Fibroblast of skin of back (primary cell): ENCODE data around the gene HDDC3.
A peak's percentile ranks its signal among the peaks of the same experiment; 100 is the strongest.
"Not testable (repeated sequence)": the region's sequence is repeated elsewhere in the genome, so short reads cannot be mapped to it uniquely, and the experiment has no call there.

Experiments
- DNase-seq: peaks from one replicate; pipeline ENCODE4 v3.0.0-alpha.2; 2013

Gene HDDC3

DNA sequence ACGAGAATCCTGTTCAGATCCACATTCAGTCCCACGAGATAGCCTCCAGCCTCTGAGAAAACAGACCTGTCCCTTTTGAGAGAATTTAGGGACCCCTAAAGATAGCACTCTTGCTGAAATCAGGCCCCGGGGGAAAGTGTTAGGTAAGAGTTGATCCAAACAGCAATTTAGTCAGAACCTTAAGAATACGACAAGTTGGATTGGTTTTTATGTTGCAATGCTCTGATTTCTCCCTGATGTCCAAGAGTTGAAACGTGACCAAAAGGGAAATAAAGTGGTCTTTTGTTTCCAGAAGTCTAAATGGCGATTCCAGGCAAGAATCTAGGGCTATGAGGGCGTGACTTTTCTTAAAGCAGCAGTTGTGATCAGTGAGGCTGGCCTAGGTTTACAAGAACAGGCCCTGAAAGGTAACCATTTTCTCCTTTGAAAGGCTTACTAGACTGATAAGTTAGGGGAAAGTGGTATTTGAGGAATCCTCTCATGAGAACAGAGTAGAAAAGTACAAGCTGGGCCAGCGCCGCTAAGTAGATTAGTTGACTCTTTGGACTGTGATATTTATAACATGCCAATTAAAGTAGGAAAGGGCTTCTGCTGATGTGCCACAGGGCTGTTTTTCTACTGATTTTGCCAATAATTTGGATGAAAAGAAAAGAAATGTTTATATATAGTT, 24.4 kb downstream of the HDDC3 start:
- no peak for DNase-seq

DNA sequence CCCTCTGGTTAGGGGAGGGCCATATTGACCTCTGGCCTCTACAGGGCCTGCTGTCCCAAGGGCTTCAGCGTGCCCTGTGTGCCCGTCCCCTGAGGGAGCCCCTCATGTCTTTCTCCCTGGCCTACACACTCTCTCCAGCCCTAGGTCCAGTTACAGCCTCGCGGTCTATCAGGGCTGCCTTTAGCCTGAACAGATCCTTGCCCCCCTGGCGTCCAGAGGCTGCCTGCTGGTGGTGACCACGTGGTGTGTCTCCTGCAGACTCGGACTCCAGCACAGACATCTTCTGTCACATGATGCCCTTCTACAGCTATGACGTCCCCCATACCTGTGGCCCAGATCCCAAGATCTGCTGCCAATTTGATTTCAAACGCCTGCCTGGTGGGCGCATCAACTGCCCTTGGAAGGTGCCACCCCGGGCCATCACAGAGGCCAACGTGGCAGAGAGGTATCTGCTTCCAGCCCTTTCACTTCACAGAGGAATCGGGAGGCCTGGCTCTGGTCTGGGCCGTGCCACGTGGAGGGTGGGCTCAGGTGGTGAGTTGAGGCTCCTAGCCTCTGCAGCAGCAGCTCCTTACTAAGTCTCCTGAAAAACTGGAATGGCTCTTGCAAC, 25.2 kb downstream of the HDDC3 start:
- DNase-seq, result no peak

DNA sequence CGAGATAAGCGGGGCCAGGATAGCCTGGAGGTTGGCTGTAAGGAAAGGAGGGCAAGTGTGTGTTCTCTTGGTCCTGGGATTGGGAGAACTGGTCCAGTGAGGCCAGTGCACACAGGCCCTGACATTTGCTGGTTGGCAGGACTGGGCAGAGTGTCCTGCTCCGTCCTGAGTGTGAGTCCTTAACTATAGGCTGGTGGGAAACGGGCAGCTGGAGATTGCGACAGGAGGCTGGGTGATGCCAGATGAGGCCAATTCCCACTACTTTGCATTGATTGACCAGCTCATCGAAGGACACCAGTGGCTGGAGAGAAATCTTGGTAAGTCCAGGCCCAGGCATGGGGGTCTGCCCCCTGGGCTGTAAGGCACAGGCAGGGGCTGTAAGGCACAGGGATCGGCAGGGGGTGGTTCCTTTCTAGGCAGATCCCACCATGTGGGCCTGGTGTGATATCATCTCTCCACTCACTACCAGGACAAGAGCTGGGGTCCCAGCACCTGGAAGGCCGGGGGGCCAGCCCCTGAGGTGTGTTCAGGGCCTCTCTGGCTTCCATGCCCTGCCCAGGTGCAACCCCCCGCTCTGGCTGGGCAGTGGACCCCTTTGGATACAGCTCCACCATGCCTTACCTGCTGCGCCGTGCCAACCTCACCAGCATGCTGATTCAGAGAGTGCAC, 26.0 kb downstream of the HDDC3 start:
- DNase-seq, result no peak

DNA sequence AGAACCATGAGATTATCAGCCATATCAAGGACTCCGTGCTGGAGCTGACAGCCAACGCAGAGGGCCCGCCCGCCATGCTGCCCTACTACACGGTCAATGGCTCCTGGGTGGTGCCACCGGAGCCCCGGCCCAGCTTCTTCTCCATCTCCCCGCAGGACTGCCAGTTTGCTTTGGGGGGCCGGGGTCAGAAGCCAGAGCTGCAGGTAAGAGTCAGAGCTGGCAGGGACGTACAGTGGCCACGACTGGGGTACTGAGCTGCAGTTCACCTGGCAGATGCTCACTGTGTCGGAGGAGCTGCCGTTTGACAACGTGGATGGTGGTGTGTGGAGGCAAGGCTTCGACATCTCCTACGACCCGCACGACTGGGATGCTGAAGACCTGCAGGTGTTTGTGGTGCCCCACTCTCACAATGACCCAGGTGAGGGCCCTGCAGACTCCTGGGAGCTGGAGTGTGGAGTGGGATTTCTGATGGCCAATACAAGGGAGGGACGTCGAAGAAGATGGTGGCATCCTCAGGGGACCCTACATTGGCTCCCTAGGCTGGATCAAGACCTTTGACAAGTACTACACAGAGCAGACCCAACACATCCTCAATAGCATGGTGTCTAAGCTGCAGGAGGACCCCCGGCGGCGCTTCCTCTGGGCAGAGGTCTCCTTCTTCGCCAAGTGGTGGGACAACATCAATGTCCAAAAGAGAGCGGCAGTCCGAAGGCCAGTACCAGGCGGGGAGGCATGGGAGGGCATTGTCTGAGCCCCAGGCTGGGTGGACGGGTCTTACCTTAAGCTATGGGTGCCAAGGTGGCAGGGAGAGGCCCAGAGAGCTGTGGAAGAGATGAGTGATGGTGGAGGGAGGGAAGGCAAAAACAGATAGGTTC, 26.8 kb downstream of the HDDC3 start:
- DNase-seq, result no peak

DNA sequence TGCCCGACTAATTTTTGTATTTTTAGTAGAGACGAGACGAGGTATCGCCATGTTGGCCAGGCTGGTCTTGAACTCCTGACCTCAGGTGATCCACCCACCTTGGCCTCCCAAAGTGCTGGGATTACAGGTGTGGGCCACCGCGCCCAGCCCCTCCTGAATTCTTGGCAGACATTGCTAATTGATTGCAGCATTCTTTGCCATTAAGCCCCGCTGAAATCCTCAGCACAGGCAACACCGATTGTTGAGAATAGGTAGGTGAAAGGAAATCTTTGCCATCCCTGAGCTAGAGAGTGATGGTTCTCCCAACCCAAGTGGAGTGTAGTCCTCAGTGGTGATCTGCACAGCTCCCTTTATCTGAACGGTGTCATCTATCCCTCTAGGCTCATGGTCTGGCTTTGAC, 27.6 kb downstream of the HDDC3 start:
- no peak for DNase-seq

DNA sequence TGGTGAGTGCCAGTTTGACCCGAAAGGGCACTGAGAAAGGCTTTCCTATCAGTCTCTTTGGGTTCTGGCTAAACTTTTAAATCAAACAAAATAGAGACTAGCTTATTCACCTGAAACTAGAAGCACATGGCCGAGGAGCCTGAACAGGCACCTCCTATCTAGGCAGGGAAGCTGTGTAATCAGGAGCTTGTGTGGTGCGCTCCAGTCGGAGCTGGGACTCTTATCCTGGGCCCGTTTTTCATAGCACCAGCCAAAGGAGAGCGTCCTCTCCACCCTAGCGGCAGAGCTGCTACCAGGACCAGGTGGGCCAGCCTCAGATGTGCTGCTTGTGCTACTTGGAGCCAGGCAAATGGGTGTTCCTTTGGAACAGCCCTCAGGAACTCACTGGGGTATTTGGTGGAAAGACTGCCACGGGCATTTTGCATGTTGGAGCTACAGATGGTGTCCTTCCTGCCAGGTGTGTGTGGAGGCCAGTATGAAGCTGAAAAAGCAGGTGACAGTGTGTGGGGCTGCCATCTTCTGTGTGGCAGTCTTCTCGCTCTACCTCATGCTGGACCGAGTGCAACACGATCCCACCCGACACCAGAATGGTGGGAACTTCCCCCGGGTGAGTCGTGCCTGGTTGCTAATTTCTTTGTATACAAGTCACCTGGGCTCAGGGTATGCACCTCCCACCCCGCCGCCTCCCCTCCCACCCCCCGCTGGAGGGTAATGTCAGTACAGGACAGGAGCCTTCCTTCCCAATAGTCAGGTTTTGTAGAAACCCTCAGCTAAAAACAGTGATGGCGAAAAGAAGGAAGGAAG, 28.4 kb downstream of the HDDC3 start:
- no peak for DNase-seq

DNA sequence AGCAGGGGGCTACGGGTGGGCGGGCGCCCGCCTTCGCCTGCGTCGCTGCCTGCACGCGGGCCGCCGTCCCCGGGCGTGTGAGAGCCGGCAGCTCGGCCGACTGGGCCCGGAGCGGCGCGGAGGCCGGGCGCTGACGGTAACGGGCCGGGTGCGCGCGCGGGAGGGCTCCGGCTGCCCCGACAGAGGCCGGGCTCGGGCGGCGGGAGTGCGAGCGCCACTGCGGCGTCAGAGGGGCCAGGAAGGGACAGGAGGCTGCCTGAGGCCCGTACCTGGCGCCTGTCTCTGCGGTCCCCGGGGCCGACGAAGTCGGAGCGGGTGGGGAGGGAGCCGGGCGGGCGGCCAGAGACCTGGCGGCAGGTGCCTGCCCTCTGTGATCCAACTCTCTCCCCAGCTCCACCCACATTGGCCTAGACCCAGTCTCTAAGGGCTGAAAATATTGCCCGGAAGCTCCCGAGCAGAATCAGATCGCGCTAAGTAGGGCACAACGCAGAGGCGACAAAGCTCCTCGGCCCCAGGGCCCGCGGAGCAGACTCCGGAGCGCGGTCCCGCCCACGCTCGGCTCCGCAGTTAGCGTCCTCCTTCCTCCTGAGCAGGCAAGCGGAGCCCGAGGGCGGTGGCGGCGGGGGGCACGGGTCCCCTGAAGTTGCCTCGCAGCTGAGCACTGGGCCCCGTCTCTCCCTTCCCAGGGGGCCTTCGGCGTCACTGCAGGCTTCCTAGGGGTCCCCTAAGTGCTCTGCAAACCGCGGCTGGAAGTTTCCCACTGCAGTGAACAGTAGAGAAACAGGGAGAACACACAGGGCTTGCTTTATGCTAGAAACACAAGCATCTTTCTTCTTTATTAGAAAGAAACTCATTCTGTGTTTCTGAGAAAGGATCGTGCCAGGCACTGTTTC, 29.3 kb downstream of the HDDC3 start, which contains the start of gene MAN2A2:
TSS of gene MAN2A2 (plus strand) at position 463 of the 893 bp plus-strand sequence. CDS start 906 bp downstream, outside the sequence.
- DNase-seq, result peak; percentile 53

DNA sequence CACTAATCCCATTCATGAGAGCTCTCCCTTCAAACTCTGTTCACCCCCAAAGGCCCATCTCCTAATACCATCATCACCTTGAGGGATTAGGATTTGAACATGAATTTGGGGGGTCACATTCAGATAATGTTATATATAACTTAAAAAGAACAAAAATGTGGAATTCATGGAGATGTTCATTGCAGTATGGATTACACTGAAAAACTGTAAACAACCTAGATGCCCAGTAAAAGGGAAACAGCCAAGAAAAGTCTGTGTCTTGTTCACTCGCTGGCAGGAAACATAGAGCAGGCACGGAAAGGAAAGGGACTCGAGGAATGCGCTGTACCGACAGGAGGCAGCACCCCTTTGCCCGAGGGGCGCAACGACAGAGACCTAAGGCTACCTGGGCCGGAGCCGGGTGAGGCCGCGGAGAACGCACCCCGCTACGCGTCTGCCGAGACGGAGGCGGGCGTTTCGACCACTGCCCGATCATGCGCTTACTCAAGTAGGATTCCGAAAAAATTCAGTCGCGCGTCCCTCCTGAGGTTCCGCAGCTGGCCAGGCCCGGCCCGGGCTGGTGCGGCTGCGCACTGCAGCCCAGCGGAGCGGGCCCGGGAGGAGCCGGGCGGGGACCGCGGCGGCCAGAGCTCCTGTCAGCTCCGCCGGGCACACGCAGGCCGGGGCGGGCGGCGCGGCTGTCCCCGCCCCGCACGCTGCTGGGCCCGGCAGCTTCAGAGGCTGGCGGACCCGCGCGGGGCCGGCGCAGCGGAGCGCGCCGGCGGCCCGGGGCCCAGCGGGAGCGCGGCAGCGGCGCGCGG, 30.1 kb downstream of the HDDC3 start:
- peak; percentile 80 for DNase-seq

DNA sequence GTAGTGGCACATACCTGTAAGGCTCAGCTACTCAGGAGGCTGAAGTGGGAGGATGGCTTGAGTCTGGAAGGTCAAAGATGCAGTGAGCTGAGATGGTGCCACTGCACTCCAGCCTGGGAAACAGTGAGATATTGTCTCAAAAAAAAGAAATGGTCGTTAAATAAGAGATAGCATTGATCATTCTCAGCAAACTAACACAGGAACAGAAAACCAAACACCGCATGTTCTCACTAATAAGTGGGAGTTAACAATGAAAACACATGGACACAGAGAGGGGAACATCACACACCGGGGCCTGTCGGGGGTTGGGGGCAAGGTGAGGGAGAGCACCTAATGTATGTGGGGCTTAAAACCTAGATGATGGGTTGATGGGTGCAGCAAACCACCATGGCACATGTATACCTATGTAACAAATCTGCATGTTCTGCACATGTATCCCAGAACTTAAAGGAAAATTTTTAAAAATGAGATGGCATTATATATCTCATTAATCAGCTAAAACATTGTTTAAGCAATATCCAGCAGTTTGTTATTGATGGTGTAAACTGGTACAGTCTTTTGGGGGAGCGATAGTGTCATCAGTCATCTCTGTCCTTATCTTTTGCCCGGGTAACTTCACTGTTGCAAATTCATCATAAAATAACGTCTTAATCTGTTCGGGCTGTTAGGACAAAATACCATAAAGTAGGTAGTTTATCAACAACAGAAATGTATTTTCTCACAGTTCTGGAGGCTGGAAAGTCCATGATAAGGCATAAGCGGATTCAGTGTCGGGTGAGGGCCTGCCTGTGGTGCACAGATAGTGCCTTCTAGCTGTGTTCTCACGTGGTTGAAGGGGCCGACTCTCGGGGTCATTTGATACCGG, 30.9 kb downstream of the HDDC3 start:
- DNase-seq, result no peak

DNA sequence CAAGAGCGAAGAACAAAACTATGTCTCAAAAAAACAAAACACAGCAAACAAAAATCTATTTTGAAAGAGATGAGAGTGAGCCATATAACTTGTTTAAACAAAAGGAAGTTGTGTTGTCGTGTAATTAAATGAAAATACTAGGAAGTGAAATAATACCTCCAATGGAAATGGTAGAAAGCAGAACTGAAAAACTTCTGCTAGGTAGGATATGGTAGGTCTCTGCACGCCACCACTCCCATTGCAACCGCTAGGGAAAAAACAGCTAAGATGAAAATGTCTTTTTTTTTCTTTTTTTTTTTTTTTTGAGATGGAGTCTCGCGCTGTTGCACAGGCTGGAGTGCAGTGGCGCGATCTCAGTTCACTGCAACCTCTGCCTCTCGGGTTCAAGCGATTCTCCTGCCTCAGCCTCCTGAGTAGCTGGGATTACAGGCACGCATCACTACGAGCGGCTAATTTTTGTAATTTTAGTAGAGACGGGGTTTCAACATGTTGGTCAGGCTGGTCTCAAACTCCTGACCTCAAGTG, 35.2 kb downstream of the HDDC3 start:
- DNase-seq, result not testable (repeated sequence)

DNA sequence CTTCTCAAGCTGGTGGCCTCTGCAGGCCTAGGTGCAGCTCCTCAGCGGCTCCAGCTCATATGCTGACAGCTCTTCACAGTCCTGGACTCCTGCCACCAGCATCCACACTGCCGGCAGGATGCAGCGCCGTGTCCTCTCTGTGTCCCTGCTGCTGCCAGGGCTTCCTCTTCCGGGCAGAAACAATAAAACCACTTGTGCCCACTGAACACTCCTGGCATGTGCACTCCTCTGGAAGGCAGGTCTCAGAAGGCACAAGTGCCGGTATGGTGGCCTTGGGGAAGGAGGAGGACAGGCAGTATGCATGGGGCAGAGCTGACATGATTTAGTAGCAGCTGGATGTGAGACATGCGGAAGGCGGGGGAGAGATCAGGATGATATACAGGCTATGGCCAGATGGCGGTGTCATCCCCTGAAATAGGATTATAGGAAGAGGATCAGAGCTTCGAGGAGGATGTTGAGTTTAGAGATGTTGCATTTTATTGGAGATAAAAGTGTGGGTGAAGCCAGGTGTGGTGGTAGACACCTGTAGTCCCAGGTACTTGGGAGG, 36.7 kb downstream of the HDDC3 start:
- no peak for DNase-seq

DNA sequence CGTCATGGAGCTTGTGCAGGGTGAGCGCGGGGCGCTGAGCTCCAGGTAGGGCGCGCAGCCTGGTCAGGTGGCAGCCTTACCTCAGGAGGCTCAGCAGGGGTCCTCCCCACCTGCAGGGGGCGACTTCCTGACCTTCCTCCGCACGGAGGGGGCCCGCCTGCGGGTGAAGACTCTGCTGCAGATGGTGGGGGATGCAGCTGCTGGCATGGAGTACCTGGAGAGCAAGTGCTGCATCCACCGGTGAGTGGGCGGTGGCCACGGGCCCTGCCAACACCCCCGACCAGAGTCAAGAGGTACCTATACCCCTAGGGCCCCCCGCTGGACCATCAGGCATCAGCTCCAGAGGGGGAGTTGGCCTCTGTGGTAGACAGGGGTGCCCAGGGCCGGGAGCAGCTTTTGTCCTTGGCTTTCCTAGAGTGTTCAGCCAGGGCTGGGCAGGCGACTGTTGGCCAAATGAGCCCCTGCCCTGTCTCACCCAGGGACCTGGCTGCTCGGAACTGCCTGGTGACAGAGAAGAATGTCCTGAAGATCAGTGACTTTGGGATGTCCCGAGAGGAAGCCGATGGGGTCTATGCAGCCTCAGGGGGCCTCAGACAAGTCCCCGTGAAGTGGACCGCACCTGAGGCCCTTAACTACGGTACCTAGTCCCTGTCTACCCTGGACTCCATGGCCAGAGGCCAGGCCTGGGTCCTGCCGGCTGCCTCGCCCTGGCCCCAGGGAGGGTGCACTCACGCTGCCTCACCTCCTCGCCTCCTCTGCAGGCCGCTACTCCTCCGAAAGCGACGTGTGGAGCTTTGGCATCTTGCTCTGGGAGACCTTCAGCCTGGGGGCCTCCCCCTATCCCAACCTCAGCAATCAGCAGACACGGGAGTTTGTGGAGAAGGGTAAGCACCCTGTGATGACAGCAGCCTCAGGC, 38.9 kb downstream of the HDDC3 start:
- DNase-seq, result no peak

DNA sequence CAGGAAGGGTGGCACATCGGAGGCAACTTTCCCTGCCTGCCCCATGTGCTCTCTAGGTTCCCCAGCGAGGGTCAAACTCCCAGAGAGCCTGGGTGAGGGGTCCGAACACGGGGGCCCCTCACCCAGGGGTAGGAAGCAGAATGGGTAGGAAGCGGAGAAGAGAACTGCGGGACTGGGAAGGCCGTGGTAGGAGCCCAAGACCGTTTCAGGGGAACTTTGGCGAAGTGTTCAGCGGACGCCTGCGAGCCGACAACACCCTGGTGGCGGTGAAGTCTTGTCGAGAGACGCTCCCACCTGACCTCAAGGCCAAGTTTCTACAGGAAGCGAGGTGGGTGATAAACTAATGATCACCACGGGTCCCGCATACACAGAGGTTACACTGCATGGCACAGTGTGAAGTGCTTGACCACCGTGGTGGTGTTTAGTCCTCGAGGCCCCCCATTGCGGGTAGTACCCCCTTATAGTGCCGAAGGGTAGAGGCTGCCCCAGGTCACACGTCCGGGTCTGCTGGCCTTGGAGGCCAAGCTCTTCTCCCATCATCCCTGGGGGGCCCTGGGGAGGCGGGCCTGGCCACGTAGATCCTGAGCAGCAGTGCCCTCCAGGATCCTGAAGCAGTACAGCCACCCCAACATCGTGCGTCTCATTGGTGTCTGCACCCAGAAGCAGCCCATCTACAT, 39.7 kb downstream of the HDDC3 start:
- DNase-seq, result no peak

DNA sequence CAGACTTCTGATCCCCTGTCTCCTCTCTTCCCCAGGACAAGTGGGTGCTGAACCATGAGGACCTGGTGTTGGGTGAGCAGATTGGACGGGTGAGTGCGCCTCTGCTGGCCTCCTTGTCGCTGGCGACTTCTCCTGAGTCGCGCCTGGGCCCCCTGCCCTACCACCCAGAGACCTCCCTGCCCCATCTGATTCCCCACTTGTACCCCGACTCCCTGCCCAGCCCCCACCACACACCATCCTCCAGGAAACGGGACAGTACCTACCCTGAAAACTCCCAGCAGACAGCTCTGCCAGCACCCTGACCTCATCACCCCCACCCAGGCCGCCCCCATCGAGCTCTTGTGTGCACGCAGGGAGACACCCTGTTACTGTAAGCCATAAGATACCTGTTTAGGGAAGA, 40.3 kb downstream of the HDDC3 start:
- no peak for DNase-seq

DNA sequence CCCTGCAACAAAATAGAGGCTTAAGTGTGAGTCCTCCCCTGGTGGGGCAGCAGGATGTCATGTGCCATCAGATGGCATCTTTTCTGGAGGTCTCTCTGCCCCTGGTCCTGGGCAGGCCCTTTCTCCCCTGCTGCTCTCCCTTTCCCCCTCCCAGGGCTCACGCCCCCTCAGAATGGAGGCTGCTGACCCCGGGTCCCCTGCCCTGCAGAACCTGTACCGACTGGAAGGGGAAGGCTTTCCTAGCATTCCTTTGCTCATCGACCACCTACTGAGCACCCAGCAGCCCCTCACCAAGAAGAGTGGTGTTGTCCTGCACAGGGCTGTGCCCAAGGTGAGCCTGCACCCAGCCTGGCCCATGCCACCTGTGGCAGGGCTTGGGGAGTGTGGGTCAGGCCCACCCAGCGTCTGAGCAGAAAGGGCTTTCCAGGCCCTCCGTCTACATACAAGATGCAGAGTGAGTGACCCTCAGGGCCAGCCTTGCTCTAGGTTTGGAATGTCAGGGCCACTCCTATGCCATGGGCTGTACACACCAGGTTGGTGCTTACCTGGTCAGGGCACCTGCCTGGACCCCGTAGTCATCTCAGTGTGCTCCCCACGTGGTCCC, 40.9 kb downstream of the HDDC3 start:
- DNase-seq, result no peak

DNA sequence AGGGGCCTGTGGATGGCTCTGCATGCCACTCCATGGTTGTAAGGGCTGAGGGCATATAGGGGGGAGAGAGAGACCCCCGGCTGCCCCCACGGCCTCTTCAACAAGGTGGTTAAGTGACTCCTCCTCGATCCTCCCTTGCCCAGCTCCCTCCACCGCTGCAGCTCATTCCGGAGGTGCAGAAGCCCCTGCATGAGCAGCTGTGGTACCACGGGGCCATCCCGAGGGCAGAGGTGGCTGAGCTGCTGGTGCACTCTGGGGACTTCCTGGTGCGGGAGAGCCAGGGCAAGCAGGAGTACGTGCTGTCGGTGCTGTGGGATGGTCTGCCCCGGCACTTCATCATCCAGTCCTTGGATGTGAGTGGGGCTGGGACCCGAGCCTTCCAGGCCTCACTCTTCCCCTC, 41.5 kb downstream of the HDDC3 start:
- no peak for DNase-seq
